Ecto neural progenitor cell (in vitro differentiated cells): ENCODE measurements around the gene TMPRSS11B.
"Not testable (repeated sequence)": the region's sequence is repeated elsewhere in the genome, so short reads cannot be mapped to it uniquely, and the experiment has no call there.

Source experiments
- DNase-seq: peaks from one replicate; pipeline ENCODE4 v3.0.0-alpha.2; 2018; ENCODE audit warnings: low spot score

Gene TMPRSS11B

GRCh38 chr4:68245594-68245993 lies at the start of gene TMPRSS11B:
TMPRSS11B (minus strand) TSS chr4:68245694; CDS start chr4:68245558, 136 bp downstream.
- DNase-seq, result no peak

GRCh38 chr4:68291256-68291655 lies 45.8 kb upstream of the TMPRSS11B start:
- DNase-seq, result no peak

GRCh38 chr4:68288393-68288740 lies 42.9 kb upstream of the TMPRSS11B start:
- DNase-seq, result no peak

GRCh38 chr4:68287704-68288392 lies 42.4 kb upstream of the TMPRSS11B start:
- DNase-seq, result no peak

- no peak for DNase-seq
Measured at GRCh38 chr4:68283714-68284113, 38.2 kb upstream of the TMPRSS11B start.

GRCh38 chr4:68283095-68283494 lies 37.6 kb upstream of the TMPRSS11B start:
- no peak for DNase-seq

- not testable (repeated sequence) for DNase-seq
Measured at GRCh38 chr4:68281796-68282740, 36.6 kb upstream of the TMPRSS11B start.

GRCh38 chr4:68278029-68278428 lies 32.5 kb upstream of the TMPRSS11B start:
- no peak for DNase-seq

- no peak for DNase-seq
Measured at GRCh38 chr4:68277627-68278026, 32.1 kb upstream of the TMPRSS11B start.

- DNase-seq, result no peak
Measured at GRCh38 chr4:68272860-68273259, 27.4 kb upstream of the TMPRSS11B start.

- no peak for DNase-seq
Measured at GRCh38 chr4:68272380-68272779, 26.9 kb upstream of the TMPRSS11B start.

GRCh38 chr4:68271851-68272357 lies 26.4 kb upstream of the TMPRSS11B start:
- no peak for DNase-seq

GRCh38 chr4:68267433-68267944 lies 22.0 kb upstream of the TMPRSS11B start:
- DNase-seq, result no peak

- DNase-seq, result no peak
Measured at GRCh38 chr4:68264875-68265565, 19.5 kb upstream of the TMPRSS11B start.

- DNase-seq, result no peak
Measured at GRCh38 chr4:68259191-68259590, 13.7 kb upstream of the TMPRSS11B start.

- DNase-seq, result no peak
Measured at GRCh38 chr4:68257719-68258118, 12.2 kb upstream of the TMPRSS11B start.

- DNase-seq, result no peak
Measured at GRCh38 chr4:68256284-68256683, 10.8 kb upstream of the TMPRSS11B start.

GRCh38 chr4:68250151-68250930 lies 4.8 kb upstream of the TMPRSS11B start:
- DNase-seq, result no peak

- no peak for DNase-seq
Measured at GRCh38 chr4:68249434-68249833, 3.9 kb upstream of the TMPRSS11B start.

GRCh38 chr4:68240620-68241019 lies 4.9 kb downstream of the TMPRSS11B start:
- no peak for DNase-seq

GRCh38 chr4:68228568-68228967 lies 16.9 kb downstream of the TMPRSS11B start:
- no peak for DNase-seq
